NCI-H748 (cell line): ENCODE results near the gene DOK1.
A peak's percentile ranks its signal among the peaks of the same experiment; 100 is the strongest.
"Not testable (repeated sequence)": the region's sequence is repeated elsewhere in the genome, so short reads cannot be mapped to it uniquely, and the experiment has no call there.

ENCODE experiments used
- DNase-seq: peaks from one replicate; lab custom pipeline; 2025; ENCODE audit not compliant: unreplicated experiment; lab: John Stamatoyannopoulos, UW

Gene DOK1

GRCh38 chr2:74548285-74548899, 6.1 kb upstream of the DOK1 start:
- DNase-seq, result peak; percentile 56

DNA sequence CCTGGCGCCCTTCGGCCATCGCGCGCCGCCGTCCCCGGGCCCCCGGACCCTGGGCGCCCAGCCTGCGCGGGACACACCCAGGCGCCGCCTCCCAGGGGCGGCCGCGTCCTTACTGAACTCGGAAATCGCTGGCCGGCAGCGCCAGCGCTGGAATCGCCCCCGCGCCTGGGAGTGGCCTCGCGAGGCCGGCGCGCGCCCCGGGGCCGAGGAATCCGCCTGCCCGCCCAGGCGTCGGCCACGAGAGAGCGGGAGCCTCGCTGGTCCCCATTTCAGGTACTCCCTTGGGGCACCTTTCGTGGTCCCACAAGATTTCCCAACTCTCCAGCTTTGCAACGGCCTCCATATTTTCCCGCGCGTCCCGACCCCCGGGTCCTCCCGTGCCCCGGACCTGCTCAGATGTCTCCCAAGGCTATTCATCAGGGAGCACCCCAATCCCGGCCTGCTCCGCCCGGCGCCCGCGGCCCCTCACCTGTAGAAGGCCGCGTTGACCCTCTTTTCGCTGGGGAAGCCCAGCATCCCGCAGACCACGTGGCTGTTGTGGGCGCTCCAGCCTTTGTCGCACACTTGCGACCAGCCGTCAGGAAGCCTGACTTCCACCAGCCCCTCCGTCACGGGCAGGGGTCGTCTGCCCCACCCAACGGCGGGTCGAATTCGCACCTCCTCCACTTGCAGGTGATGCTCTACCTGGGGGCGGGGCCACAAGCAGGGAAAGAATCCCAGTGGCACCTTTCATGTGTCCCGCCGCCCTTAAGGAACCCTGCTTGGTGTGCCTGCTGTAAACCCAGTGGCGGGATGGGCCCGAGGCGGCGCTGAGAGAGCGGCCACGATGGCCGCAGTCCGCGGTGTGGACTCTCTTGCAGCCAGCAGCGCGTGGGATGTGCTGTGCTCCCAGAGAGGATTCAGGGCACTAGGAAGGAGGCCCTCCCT, 5.4 kb upstream of the DOK1 start:
- peak; percentile 78 for DNase-seq

- no peak for DNase-seq
Measured at GRCh38 chr2:74550231-74550630, 4.3 kb upstream of the DOK1 start.

- DNase-seq, result no peak
Measured at GRCh38 chr2:74551530-74551929, 3.0 kb upstream of the DOK1 start.

- DNase-seq, result no peak
Measured at GRCh38 chr2:74551942-74552913, 2.3 kb upstream of the DOK1 start.

- peak; percentile 15 for DNase-seq
Measured at GRCh38 chr2:74552914-74553811, 1.4 kb upstream of the DOK1 start.

DNA sequence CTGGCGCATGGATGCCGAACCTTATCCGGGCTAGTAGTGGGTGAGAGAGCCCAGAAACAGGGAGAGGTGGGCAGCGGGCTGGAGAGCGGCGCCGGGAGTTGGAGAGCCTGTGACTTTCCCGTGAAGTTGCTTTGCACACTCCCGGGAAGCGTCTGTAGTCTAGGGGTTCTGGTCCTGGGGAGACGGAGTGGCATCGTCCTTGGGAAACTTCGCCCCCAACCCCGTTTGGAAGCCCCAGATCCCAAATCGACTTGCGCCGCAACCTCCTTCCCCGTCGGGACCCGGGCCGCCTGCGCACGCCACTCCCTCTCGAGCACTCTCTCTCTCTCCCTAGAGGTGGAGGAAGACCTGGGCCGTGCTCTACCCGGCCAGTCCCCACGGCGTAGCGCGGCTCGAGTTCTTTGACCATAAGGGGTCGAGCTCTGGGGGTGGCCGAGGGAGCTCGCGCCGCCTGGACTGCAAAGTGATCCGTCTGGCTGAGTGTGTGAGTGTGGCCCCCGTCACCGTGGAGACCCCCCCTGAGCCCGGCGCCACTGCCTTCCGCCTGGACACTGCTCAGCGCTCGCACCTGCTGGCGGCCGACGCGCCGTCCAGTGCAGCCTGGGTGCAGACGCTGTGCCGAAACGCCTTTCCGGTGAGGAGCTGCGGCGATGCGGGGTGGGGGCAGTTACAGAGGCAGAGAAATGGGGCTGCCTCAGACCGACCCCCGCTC, 456 bp downstream of the DOK1 start:
- DNase-seq, result peak; percentile 66

DNA sequence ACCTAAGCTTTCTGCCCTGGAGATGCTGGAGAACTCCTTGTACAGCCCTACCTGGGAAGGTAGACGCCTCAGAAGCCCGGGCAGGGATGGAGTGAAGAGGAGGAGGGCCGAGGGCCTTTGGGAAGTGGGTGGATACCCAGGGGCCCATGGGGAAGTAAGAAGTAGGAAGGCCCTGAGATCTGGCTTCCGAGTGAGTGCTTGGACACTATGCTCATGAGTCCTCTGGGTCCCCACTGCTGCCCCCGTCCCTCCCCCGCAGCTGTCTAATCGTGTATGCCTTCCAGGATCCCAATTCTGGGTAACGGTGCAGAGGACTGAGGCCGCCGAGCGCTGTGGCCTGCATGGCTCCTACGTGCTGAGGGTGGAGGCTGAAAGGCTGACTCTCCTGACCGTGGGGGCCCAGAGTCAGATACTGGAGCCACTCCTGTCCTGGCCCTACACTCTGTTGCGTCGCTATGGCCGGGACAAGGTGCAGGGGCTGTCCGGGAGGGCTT, 1.1 kb downstream of the DOK1 start:
- DNase-seq, result no peak

- DNase-seq, result no peak
Measured at GRCh38 chr2:74556159-74556558, 1.6 kb downstream of the DOK1 start.

- no peak for DNase-seq
Measured at GRCh38 chr2:74556831-74557370, 2.4 kb downstream of the DOK1 start.

- no peak for DNase-seq
Measured at GRCh38 chr2:74558284-74559230, 4.0 kb downstream of the DOK1 start.

DNA sequence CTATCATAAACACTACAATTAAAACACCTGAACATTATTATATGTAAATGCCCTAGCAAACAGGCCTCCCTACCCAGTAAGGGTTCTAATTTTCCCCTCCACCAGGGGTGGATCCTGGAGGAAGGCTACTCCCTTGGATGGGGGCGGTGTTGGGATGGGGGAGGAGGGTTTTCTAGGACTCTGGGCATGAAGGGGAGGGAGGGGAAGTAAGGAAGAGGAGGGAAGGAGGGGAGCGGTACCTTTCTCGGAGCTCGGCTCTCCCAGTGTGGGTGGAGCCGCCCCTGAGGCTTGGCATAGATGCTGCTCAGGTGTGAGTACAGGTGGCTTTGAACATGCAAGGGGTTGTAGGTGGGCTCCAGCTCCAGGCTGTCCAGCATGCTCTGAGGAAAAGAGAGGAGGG, 5.4 kb downstream of the DOK1 start:
- peak; percentile 7 for DNase-seq

GRCh38 chr2:74560591-74560990, 6.1 kb downstream of the DOK1 start:
- DNase-seq, result no peak

GRCh38 chr2:74561022-74561421, 6.5 kb downstream of the DOK1 start:
- DNase-seq, result not testable (repeated sequence)

GRCh38 chr2:74562126-74562775, 7.7 kb downstream of the DOK1 start:
- no peak for DNase-seq

DNA sequence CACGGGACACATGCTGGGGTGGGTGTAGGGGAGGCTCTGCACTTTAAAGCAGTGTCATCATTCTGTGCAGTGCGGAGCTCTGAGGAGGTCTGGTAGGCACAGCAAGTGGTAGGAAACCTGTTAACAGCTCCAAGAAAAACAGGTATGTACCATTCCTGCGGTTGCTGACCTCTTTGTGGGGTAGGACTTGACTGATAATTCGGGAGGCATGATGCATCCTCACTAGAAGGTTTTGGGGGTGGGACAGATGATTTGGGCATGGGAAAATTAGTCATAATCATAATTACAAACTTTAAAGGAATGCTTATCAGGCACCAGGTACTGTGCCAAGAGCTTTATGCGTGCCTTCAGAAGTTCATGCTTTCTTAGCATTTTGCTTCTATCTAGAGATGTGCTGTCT, 9.7 kb downstream of the DOK1 start:
- no peak for DNase-seq

DNA sequence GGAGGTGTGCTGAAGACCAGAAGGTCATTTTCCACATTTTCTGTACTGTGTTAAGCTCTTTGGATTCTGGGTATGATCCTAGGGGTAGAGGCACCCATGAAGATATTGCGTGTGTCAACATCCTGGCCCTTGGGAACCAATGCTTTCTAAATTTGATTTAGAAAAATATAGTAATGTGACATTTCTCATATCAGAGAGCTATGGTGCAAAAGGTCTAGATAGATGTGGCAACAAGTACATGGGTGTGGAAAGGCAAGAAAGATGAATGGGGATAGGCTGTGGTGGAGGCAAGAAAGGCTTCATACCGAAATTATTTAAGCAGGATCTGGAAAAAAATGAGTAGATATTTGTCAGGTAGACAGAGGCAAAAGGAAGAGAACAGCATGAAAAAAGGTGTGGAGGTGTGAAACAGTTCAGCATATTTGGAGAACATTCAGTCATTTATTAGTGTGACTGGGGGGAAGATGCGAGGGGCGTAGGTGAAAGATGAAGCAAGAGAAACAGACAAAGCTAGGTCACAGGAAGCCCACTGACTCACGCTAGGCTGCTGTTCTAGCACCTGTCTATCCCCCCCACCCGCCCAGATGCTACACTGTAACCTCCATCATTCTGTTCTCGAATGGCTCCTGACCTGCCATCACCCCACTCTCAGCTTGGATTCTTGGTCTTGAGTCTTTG, 11.7 kb downstream of the DOK1 start:
- DNase-seq, result no peak
